GM18498 (cell line): ENCODE data around the gene PGK1.

Experiments
- ATAC-seq: cut with Tn5 transposase; IDR thresholded peaks from one replicate; pipeline ENCODE4 v1.9.1; 2021; ENCODE audit warnings: mild to moderate bottlenecking, moderate library complexity; ENCODE audit not compliant: unreplicated experiment

The PGK1 gene

GRCh38 chrX:78165425-78165824 lies 61.4 kb downstream of the PGK1 start:
- ATAC-seq, result no peak

GRCh38 chrX:78168065-78168464 lies 64.0 kb downstream of the PGK1 start:
- no peak for ATAC-seq
